Dermis blood vessel endothelial cell (primary cell): ENCODE measurements around the gene UBE2QL1. TPM values are rescaled to one million over a fixed set of nuclear protein-coding genes. Genes with fewer than 3 reads are reported as not detected.

Experiments used
- DNase-seq: peaks from one replicate; pipeline ENCODE4 v3.0.0; 2010
- total RNA-seq: library from RNA; depleted of rRNA; stranded (reverse); fragments of >200 nt; gene quantifications from 2 replicates; pipeline ENCODE4 v1.2.3, GENCODE V29; 2014

UBE2QL1 gene
- total RNA-seq, 1 donor from 2014 or later = under 0.01 TPM

GRCh38 chr5:6455571-6456200 lies 7.0 kb downstream of the UBE2QL1 start:
- DNase-seq = no peak

GRCh38 chr5:6456766-6457370 lies 8.2 kb downstream of the UBE2QL1 start:
- DNase-seq = no peak

GRCh38 chr5:6457592-6457991 lies 8.9 kb downstream of the UBE2QL1 start:
- no peak for DNase-seq

GRCh38 chr5:6458833-6459232 lies 10.2 kb downstream of the UBE2QL1 start:
- no peak for DNase-seq

- no peak for DNase-seq
Observed at GRCh38 chr5:6459896-6460295, 11.2 kb downstream of the UBE2QL1 start.

GRCh38 chr5:6461006-6461405 lies 12.3 kb downstream of the UBE2QL1 start:
- DNase-seq = no peak

GRCh38 chr5:6461793-6462650 lies 13.4 kb downstream of the UBE2QL1 start:
- DNase-seq = no peak

- no peak for DNase-seq
Observed at GRCh38 chr5:6462671-6463070, 14.0 kb downstream of the UBE2QL1 start.

- DNase-seq = no peak
Observed at GRCh38 chr5:6464441-6464840, 15.8 kb downstream of the UBE2QL1 start.

GRCh38 chr5:6465831-6466790 lies 17.5 kb downstream of the UBE2QL1 start:
- no peak for DNase-seq

- DNase-seq = no peak
Observed at GRCh38 chr5:6466975-6467567, 18.4 kb downstream of the UBE2QL1 start.

GRCh38 chr5:6467591-6467990 lies 18.9 kb downstream of the UBE2QL1 start:
- no peak for DNase-seq

- no peak for DNase-seq
Observed at GRCh38 chr5:6468104-6468503, 19.4 kb downstream of the UBE2QL1 start.

GRCh38 chr5:6468870-6469269 lies 20.2 kb downstream of the UBE2QL1 start:
- DNase-seq = no peak

GRCh38 chr5:6469836-6470235 lies 21.2 kb downstream of the UBE2QL1 start:
- no peak for DNase-seq

- DNase-seq = no peak
Observed at GRCh38 chr5:6470672-6471071, 22.0 kb downstream of the UBE2QL1 start.

GRCh38 chr5:6471252-6471651 lies 22.6 kb downstream of the UBE2QL1 start:
- no peak for DNase-seq

- DNase-seq = no peak
Observed at GRCh38 chr5:6472792-6473191, 24.1 kb downstream of the UBE2QL1 start.

GRCh38 chr5:6473284-6473683 lies 24.6 kb downstream of the UBE2QL1 start:
- DNase-seq = no peak

GRCh38 chr5:6475626-6476312 lies 27.1 kb downstream of the UBE2QL1 start:
- no peak for DNase-seq

- DNase-seq = no peak
Observed at GRCh38 chr5:6476313-6476661, 27.6 kb downstream of the UBE2QL1 start.

- no peak for DNase-seq
Observed at GRCh38 chr5:6478793-6479192, 30.1 kb downstream of the UBE2QL1 start.
